ENCODE data around the gene OR51T1. TPM values are rescaled to one million over a fixed set of nuclear protein-coding genes. Genes with fewer than 3 reads are reported as not detected.

Gene OR51T1
- polyA plus RNA-seq, 6 donors from 2014 or later: not detected

GRCh38 chr11:4890279-4890678 is 8.6 kb downstream of the OR51T1 start:
- Mint-ChIP-seq H3K4me1 (no peaks in the 10 kb centered on the region), H3K36me3 (no peaks in the 10 kb centered on the region), H3K27me3 (peaks cover 0 to 8% (median 4%) of the 10 kb centered on the region in 3 donors), H3K4me3 (no peak overlapping the region), H3K27ac (no peak overlapping the region), H3K9me3 (peaks cover 0 to 5% (median 0%) of the 10 kb centered on the region in 7 donors)
- ATAC-seq (ENCODE audit: low read depth in 2 of 2): no peak
- no peak for DNase-seq

DNA sequence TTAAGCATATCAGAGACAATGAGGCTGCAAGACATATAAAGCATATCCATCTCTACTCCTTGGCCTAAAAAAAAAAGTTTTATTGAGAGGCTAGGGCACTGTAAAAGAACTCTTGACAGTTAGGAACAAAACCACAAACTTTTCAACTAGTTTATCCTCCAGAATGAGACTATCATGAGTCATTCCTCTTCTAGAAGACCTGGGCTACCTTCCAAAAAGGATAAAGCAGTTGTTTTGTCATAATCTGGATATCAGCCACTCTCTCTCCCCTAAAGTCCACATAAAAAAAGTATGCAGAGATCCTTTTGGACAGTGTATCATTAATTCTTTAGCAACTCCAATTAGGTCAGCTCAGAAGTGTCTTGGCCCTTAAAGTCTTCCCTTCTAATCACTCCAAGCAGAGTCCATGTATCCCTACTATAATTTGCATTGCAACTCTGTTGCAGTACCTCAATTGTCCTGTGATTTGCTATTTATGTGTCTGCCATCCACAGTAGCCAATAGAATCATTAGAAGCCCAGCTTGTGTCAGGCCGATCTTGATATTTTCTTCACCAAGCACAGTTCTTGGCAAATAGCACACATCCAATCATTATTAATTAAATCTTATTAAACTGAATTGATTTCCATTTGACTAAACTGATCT is 10.4 kb downstream of the OR51T1 start:
- ATAC-seq (ENCODE audit: low read depth in 2 of 2): no peak

DNA sequence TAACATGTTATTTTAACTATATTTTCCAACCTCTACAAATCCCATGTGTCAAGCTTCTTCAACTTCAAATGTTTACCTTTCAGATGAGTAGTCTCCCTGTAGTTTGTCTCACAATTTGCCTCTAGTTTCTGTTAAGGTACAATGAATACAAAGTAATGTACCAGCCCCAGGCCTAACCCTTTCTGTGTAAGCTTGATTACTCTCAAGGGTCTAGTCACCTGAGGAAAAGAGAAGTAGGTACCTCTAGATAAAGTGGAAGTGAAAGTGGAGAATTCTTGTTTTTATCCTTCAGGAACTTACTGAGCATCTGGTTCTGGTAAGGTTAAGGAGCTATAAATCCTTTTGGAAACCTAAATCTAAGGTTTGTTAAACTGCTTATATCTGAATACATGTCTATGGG is 21.8 kb downstream of the OR51T1 start, which contains the start of gene OR51A7:
Gene OR51A7 (plus strand): TSS at position 300 of the 400 bp plus-strand sequence. CDS start 3,587 bp downstream, outside the sequence.
- Mint-ChIP-seq H3K27me3 (peaks cover 1 to 11% (median 5%) of the 10 kb centered on the region in 3 donors), H3K9me3 (peaks cover 0 to 5% (median 2%) of the 10 kb centered on the region in 7 donors), H3K27ac (peak within 1 kb of the TSS in 1 of 6 donors; percentile 35), H3K4me3 (no peak within 1 kb of the TSS), H3K36me3 (no peaks in the 10 kb centered on the region), H3K4me1 (peaks cover 5 to 7% (median 7%) of the 10 kb centered on the region in 3 donors)
- ATAC-seq (ENCODE audit: low read depth in 2 of 2) (peak; percentile 52 to 84), DNase-seq (peak; percentile 7)

More for the DNA sequence above, 10.4 kb downstream of the OR51T1 start:
- Mint-ChIP-seq H3K4me3 (no peak overlapping the region), H3K36me3 (no peaks in the 10 kb centered on the region), H3K9me3 (peaks cover 0 to 5% (median 0%) of the 10 kb centered on the region in 7 donors), H3K27ac (no peak overlapping the region), H3K27me3 (peaks cover 4 to 11% (median 8%) of the 10 kb centered on the region in 3 donors), H3K4me1 (no peaks in the 10 kb centered on the region)
- no peak for DNase-seq

GRCh38 chr11:4916581-4916980 is 34.9 kb downstream of the OR51T1 start:
- peaks cover 0 to 15% (median 10%) of the 10 kb centered on the region in 3 donors for H3K27me3 Mint-ChIP-seq
- no peak overlapping the region for H3K27ac Mint-ChIP-seq
- H3K4me1 Mint-ChIP-seq: peaks cover 0 to 7% (median 0%) of the 10 kb centered on the region in 3 donors
- no peak overlapping the region for H3K4me3 Mint-ChIP-seq
- ATAC-seq (ENCODE audit: low read depth in 2 of 2): no peak
- no peaks in the 10 kb centered on the region for H3K36me3 Mint-ChIP-seq
- DNase-seq: no peak
- H3K9me3 Mint-ChIP-seq: peaks cover 0 to 3% (median 0%) of the 10 kb centered on the region in 7 donors

GRCh38 chr11:4919250-4919649 is 37.5 kb downstream of the OR51T1 start, which contains the start of gene OR51G2:
OR51G2 (minus strand) TSS chr11:4919350; CDS start chr11:4915663, 3,687 bp downstream.
- peaks cover 0 to 3% (median 1%) of the 10 kb centered on the region in 7 donors for H3K9me3 Mint-ChIP-seq
- no peak for DNase-seq
- H3K4me1 Mint-ChIP-seq: no peaks in the 10 kb centered on the region
- peak within 1 kb of the TSS in 1 of 6 donors; percentile 90 for H3K27ac Mint-ChIP-seq
- H3K4me3 Mint-ChIP-seq: no peak within 1 kb of the TSS
- no peak for ATAC-seq (ENCODE audit: low read depth in 2 of 2)
- no peaks in the 10 kb centered on the region for H3K36me3 Mint-ChIP-seq
- peaks cover 4 to 19% (median 12%) of the 10 kb centered on the region in 3 donors for H3K27me3 Mint-ChIP-seq

GRCh38 chr11:4921796-4922195 is 40.1 kb downstream of the OR51T1 start:
- Mint-ChIP-seq H3K27ac (no peak overlapping the region), H3K9me3 (peaks cover 0 to 3% (median 0%) of the 10 kb centered on the region in 7 donors), H3K36me3 (no peaks in the 10 kb centered on the region), H3K4me3 (no peak overlapping the region), H3K4me1 (no peaks in the 10 kb centered on the region), H3K27me3 (peaks cover 3 to 10% (median 9%) of the 10 kb centered on the region in 3 donors)
- DNase-seq (no peak), ATAC-seq (ENCODE audit: low read depth in 2 of 2) (no peak)

GRCh38 chr11:4922304-4922703 is 40.6 kb downstream of the OR51T1 start:
- no peak overlapping the region for H3K27ac Mint-ChIP-seq
- peaks cover 7 to 10% (median 9%) of the 10 kb centered on the region in 3 donors for H3K27me3 Mint-ChIP-seq
- DNase-seq: no peak
- H3K4me3 Mint-ChIP-seq: no peak overlapping the region
- H3K4me1 Mint-ChIP-seq: no peaks in the 10 kb centered on the region
- no peak for ATAC-seq (ENCODE audit: low read depth in 2 of 2)
- H3K36me3 Mint-ChIP-seq: no peaks in the 10 kb centered on the region
- peaks cover 0 to 3% (median 0%) of the 10 kb centered on the region in 7 donors for H3K9me3 Mint-ChIP-seq

GRCh38 chr11:4924239-4924638 is 42.5 kb downstream of the OR51T1 start, which contains the start of gene OR51G1:
OR51G1 (minus strand) TSS chr11:4924339; CDS start chr11:4924339, 0 bp downstream.
- DNase-seq (no peak), ATAC-seq (ENCODE audit: low read depth in 2 of 2) (no peak)
- Mint-ChIP-seq H3K4me3 (peak within 1 kb of the TSS in 1 of 8 donors; percentile 2), H3K27ac (no peak within 1 kb of the TSS), H3K27me3 (peaks cover 8 to 10% (median 9%) of the 10 kb centered on the region in 3 donors), H3K4me1 (no peaks in the 10 kb centered on the region), H3K9me3 (peaks cover 0 to 3% (median 0%) of the 10 kb centered on the region in 7 donors), H3K36me3 (no peaks in the 10 kb centered on the region)

DNA sequence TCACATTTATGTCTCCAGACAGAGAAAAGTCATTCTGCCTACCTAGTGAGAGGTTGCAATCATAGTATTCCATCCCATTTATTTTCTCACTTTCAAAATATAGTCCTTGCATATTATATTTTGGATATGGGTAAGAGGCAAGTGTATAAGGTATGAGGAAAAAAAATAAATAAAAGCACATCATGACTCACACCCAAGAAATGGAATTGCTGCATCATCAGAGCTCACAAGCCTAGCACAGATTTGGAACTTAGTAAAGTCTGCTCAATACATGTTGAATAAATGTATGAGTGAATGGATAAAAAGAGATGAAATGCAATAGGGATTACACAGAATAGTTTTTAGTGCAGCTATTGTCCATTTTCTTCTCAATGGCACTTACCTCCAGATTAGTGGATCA is 44.9 kb downstream of the OR51T1 start:
- Mint-ChIP-seq H3K27ac (no peak overlapping the region), H3K9me3 (peaks cover 0 to 3% (median 1%) of the 10 kb centered on the region in 7 donors), H3K36me3 (no peaks in the 10 kb centered on the region), H3K4me1 (no peaks in the 10 kb centered on the region), H3K4me3 (no peak overlapping the region), H3K27me3 (peaks cover 8 to 10% (median 9%) of the 10 kb centered on the region in 3 donors)
- DNase-seq (no peak), ATAC-seq (ENCODE audit: low read depth in 2 of 2) (no peak)

Other genes starting within 250 kb of the OR51T1 start
- not detected for gene OR51D1, start 244.4 kb upstream of the OR51T1 start, polyA plus RNA-seq (ENCODE audit: low read depth in 6 of 6)
- not detected for gene OR51E1, start 237.9 kb upstream of the OR51T1 start, polyA plus RNA-seq (ENCODE audit: low read depth in 6 of 6)
- not detected for gene OR51E2, start 184.0 kb upstream of the OR51T1 start, polyA plus RNA-seq (ENCODE audit: low read depth in 6 of 6)
- gene MMP26, start 177.1 kb upstream of the OR51T1 start, polyA plus RNA-seq (ENCODE audit: low read depth in 6 of 6): not detected
- gene OR51F1, start 112.0 kb upstream of the OR51T1 start, polyA plus RNA-seq (ENCODE audit: low read depth in 6 of 6): not detected
- gene OR52R1, start 77.5 kb upstream of the OR51T1 start, polyA plus RNA-seq (ENCODE audit: low read depth in 6 of 6): not detected
- gene OR51F2, start 60.6 kb upstream of the OR51T1 start, polyA plus RNA-seq (ENCODE audit: low read depth in 6 of 6): not detected
- not detected for gene OR51S1, start 32.7 kb upstream of the OR51T1 start, polyA plus RNA-seq (ENCODE audit: low read depth in 6 of 6)
- not detected for gene OR51A7, start 21.9 kb downstream of the OR51T1 start, polyA plus RNA-seq (ENCODE audit: low read depth in 6 of 6)
- not detected for gene OR51G2, start 37.5 kb downstream of the OR51T1 start, polyA plus RNA-seq (ENCODE audit: low read depth in 6 of 6)
- not detected for gene OR51G1, start 42.4 kb downstream of the OR51T1 start, polyA plus RNA-seq (ENCODE audit: low read depth in 6 of 6)
- gene OR51A4, start 65.7 kb downstream of the OR51T1 start, polyA plus RNA-seq (ENCODE audit: low read depth in 6 of 6): not detected
- not detected for gene OR51A2, start 73.8 kb downstream of the OR51T1 start, polyA plus RNA-seq (ENCODE audit: low read depth in 6 of 6)
- gene OR51L1, start 113.0 kb downstream of the OR51T1 start, polyA plus RNA-seq (ENCODE audit: low read depth in 6 of 6): not detected
- not detected for gene OR52J3, start 164.6 kb downstream of the OR51T1 start, polyA plus RNA-seq (ENCODE audit: low read depth in 6 of 6)
- not detected for gene OR52E2, start 177.7 kb downstream of the OR51T1 start, polyA plus RNA-seq (ENCODE audit: low read depth in 6 of 6)
- not detected for gene OR52E1, start 187.7 kb downstream of the OR51T1 start, polyA plus RNA-seq (ENCODE audit: low read depth in 6 of 6)

Measured in naive B cell (primary cell).